Activated naive CD8-positive, alpha-beta T cell treated with anti-CD3 and anti-CD28 coated beads for 36 hours (primary cell): ENCODE results near the gene RSRC1. TPM values are rescaled to one million over a fixed set of nuclear protein-coding genes. Genes with fewer than 3 reads are reported as not detected.
"Not testable (repeated sequence)": the region's sequence is repeated elsewhere in the genome, so short reads cannot be mapped to it uniquely, and the experiment has no call there.

Source experiments
- DNase-seq: peaks from one replicate; pipeline ENCODE4 v3.0.0; 2021
- H3K27ac Mint-ChIP-seq: one replicate; pipeline ENCODE4 v1.8.0; 2022; ENCODE audit warnings: mild to moderate bottlenecking, moderate library complexity, mixed read lengths
- H3K27me3 Mint-ChIP-seq: one replicate; pipeline ENCODE4 v1.8.0; 2022; ENCODE audit warnings: mild to moderate bottlenecking, mixed read lengths
- H3K36me3 Mint-ChIP-seq: one replicate; pipeline ENCODE4 v1.8.0; 2021; ENCODE audit warnings: mild to moderate bottlenecking, mixed read lengths
- H3K4me1 Mint-ChIP-seq: one replicate; pipeline ENCODE4 v1.8.0; 2021; ENCODE audit warnings: mixed read lengths
- H3K4me3 Mint-ChIP-seq: one replicate; pipeline ENCODE4 v1.8.0; 2022; ENCODE audit warnings: mild to moderate bottlenecking, moderate library complexity, mixed read lengths
- H3K9me3 Mint-ChIP-seq: one replicate; pipeline ENCODE4 v1.8.0; 2022; ENCODE audit warnings: mixed read lengths
- total RNA-seq, 2 experiments: library from RNA; stranded (reverse); gene quantifications; one replicate each; pipeline ENCODE4 v1.2.3, GENCODE V29; 2021

RSRC1 gene
- total RNA-seq, 2 experiments from 2014 or later = 33.2 to 37.1 TPM

DNA sequence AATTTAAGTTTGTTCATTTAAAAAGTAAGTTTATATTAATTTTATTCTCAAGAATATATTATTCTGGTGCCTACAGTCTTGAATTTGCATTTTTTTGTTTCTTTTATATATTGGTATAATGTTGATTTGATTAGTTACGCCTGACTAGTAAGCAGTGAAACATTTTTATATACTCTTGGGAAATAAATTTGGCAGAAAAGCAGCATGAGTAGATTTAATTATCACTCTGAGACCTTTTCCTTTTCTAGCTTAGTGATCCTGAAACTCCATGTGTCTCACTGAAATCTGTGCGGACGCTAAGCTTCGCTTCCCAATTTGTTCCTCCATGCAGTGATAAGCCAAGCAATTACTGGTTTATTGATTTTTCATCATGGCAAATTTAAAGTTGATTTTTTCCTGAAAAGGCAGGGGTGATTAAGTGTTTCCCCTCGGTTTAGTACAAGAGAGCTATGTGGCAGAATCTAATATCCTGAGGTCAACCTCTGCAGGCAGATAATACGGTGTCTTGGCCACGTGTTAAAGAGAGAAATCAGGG lies 373.9 kb downstream of the RSRC1 start:
- Mint-ChIP-seq H3K4me3 (no peak overlapping the region), H3K4me1 (no peaks in the 10 kb centered on the region), H3K27me3 (no peaks in the 10 kb centered on the region), H3K27ac (no peak overlapping the region), H3K9me3 (no peaks in the 10 kb centered on the region), H3K36me3 (no peaks in the 10 kb centered on the region)
- no peak for DNase-seq

GRCh38 chr3:158486200-158486599 lies 376.3 kb downstream of the RSRC1 start:
- Mint-ChIP-seq H3K36me3 (peaks cover 4% of the 10 kb centered on the region), H3K4me3 (no peak overlapping the region), H3K27me3 (no peaks in the 10 kb centered on the region), H3K27ac (no peak overlapping the region), H3K4me1 (no peaks in the 10 kb centered on the region), H3K9me3 (peaks cover 4% of the 10 kb centered on the region)
- no peak for DNase-seq

- peaks cover 2% of the 10 kb centered on the region for H3K4me1 Mint-ChIP-seq
- H3K27me3 Mint-ChIP-seq = no peaks in the 10 kb centered on the region
- peaks cover 11% of the 10 kb centered on the region for H3K36me3 Mint-ChIP-seq
- H3K4me3 Mint-ChIP-seq = no peak overlapping the region
- peaks cover 6% of the 10 kb centered on the region for H3K9me3 Mint-ChIP-seq
- no peak overlapping the region for H3K27ac Mint-ChIP-seq
- DNase-seq = no peak
These were observed 378.8 kb downstream of the RSRC1 start for GRCh38 chr3:158488670-158489069.

DNA sequence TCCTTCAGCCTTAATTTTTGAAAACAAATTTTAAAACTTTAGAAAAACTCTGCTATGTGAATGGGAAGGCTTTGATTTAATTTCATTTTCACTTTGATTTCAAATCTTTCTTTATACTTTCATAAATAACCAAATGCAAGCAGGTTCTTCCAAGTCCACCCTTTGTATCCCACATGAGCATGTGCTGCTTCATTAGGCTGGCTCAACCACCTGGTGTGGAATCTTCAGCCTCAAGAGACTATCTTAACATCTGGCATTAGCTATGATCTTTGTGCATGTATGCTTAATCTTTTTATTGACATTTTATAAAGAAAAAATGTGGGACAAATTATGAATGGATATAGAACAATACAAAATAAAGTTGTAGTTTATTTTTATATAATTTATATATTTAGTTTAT lies 379.3 kb downstream of the RSRC1 start:
- H3K27me3 Mint-ChIP-seq = no peaks in the 10 kb centered on the region
- H3K36me3 Mint-ChIP-seq = peaks cover 11% of the 10 kb centered on the region
- DNase-seq = no peak
- H3K4me3 Mint-ChIP-seq = no peak overlapping the region
- peaks cover 6% of the 10 kb centered on the region for H3K9me3 Mint-ChIP-seq
- peaks cover 2% of the 10 kb centered on the region for H3K4me1 Mint-ChIP-seq
- H3K27ac Mint-ChIP-seq = no peak overlapping the region

DNA sequence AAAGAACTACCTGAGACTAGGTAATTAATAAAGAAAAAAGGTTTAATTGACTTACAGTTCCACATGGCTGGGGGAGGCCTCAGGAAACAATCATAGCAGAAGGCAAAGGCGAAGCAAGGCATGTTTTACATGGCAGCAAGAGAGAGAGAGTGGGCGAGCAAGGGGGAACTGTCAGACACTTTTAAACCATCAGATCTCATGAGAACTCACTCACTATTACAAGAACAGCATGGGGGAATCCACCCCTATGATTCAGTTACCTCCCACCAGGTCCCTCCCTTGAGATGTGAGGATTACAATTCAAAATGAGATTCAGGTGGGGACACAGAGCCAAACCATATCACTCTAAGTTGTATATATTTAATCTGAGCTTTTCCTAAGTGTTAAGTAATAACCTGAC lies 382.1 kb downstream of the RSRC1 start:
- DNase-seq = no peak
- Mint-ChIP-seq H3K27me3 (no peaks in the 10 kb centered on the region), H3K4me3 (no peak overlapping the region), H3K27ac (no peak overlapping the region), H3K4me1 (peaks cover 2% of the 10 kb centered on the region), H3K36me3 (peaks cover 11% of the 10 kb centered on the region), H3K9me3 (peaks cover 6% of the 10 kb centered on the region)

GRCh38 chr3:158492685-158493084 lies 382.8 kb downstream of the RSRC1 start:
- Mint-ChIP-seq H3K36me3 (peaks cover 13% of the 10 kb centered on the region), H3K9me3 (peaks cover 10% of the 10 kb centered on the region), H3K27ac (no peak overlapping the region), H3K4me1 (peaks cover 2% of the 10 kb centered on the region), H3K4me3 (no peak overlapping the region), H3K27me3 (no peaks in the 10 kb centered on the region)
- DNase-seq = no peak

DNA sequence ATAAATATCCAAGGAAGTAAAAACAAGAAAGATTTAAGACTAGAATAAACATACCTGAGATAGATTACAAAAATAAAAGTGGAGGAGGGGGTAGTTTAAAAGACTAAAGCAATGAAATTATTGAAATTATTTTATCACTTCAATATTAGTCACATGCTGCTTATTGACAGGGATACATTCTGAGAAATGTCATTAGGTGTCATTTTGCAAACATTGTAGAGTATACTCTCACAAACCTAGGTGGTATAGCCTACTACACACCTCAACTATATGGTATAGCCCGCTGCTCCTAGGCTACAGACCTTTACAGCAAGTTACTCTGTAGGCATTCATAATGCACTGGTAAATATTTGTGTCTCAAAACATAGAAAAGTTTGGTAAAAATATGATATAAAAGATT lies 384.0 kb downstream of the RSRC1 start:
- Mint-ChIP-seq H3K4me3 (no peak overlapping the region), H3K27ac (no peak overlapping the region), H3K9me3 (peaks cover 23% of the 10 kb centered on the region), H3K36me3 (peaks cover 16% of the 10 kb centered on the region), H3K27me3 (no peaks in the 10 kb centered on the region), H3K4me1 (peaks cover 2% of the 10 kb centered on the region)
- DNase-seq = no peak

DNA sequence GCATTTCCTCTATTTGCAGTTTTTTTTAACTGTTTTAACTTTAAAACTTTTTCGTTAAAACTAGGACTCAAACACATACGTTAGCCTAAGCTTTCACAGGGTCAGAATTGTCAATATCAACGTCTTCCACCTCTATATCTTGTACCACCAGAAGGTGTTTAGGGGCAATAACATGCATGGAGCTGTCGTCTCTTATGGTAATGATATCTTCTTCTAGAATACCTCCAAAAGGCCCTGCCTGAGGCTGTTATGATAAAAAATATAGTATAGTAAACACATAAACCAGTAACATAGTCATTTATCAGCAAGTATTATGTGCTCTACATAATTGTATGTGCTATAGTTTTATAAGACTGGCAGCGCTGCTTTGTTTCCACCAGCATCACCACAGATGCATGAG lies 384.8 kb downstream of the RSRC1 start:
- peaks cover 17% of the 10 kb centered on the region for H3K36me3 Mint-ChIP-seq
- no peak for DNase-seq
- no peak overlapping the region for H3K27ac Mint-ChIP-seq
- peaks cover 24% of the 10 kb centered on the region for H3K9me3 Mint-ChIP-seq
- H3K27me3 Mint-ChIP-seq = no peaks in the 10 kb centered on the region
- no peak overlapping the region for H3K4me3 Mint-ChIP-seq
- H3K4me1 Mint-ChIP-seq = peaks cover 2% of the 10 kb centered on the region

DNA sequence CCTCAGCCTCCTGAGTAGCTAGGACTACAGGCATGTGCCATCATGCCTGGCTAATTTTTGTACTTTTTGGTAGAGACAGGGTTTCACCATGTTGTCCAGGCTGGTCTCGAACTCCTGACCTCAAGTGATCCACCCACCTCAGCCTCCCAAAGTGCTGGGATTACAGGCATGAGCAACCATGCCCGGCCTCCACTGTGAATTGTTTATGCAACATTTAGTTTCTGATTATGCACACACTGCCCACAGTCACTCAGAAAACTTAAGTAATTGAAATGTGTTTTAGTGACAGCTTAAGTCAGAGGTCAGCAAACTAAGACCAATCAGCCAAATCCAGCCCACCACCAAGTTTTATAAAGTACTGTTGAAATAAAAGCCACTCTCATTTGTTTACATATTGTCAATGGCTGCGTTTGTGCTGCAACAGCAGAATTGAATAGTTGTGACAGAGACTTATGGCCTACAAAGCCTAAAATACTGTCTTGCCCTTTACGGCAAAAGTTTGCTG lies 385.6 kb downstream of the RSRC1 start:
- not testable (repeated sequence) for H3K27me3 Mint-ChIP-seq, H3K4me3 Mint-ChIP-seq, H3K27ac Mint-ChIP-seq, DNase-seq, H3K4me1 Mint-ChIP-seq
- Mint-ChIP-seq H3K9me3 (peaks cover 31% of the 10 kb centered on the region), H3K36me3 (peaks cover 20% of the 10 kb centered on the region)

GRCh38 chr3:158505117-158505516 lies 395.2 kb downstream of the RSRC1 start:
- H3K4me1 Mint-ChIP-seq = no peaks in the 10 kb centered on the region
- no peaks in the 10 kb centered on the region for H3K27me3 Mint-ChIP-seq
- no peak overlapping the region for H3K27ac Mint-ChIP-seq
- no peak for DNase-seq
- H3K4me3 Mint-ChIP-seq = no peak overlapping the region
- peaks cover 23% of the 10 kb centered on the region for H3K36me3 Mint-ChIP-seq
- H3K9me3 Mint-ChIP-seq = peaks cover 15% of the 10 kb centered on the region

DNA sequence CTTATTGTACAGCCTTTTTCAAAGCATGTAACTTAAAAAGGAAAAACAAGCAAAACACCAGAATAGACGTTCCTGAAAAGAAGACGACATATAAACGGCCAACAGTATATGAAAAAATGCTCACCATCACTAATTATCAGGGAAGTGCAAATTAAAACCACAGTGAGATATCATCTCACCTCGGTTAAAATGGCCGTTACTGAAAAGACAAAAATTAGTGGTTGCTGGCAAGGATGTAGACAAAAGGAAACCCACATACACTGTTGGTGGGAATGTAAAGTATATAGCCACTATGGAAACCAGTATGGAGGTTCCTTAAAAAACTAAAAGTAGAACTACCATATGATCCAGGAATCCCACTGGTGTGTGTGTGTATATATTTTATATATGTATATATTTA lies 396.6 kb downstream of the RSRC1 start:
- Mint-ChIP-seq H3K27ac (no peak overlapping the region), H3K36me3 (peaks cover 25% of the 10 kb centered on the region), H3K9me3 (peaks cover 13% of the 10 kb centered on the region), H3K27me3 (no peaks in the 10 kb centered on the region), H3K4me3 (no peak overlapping the region), H3K4me1 (no peaks in the 10 kb centered on the region)
- no peak for DNase-seq

DNA sequence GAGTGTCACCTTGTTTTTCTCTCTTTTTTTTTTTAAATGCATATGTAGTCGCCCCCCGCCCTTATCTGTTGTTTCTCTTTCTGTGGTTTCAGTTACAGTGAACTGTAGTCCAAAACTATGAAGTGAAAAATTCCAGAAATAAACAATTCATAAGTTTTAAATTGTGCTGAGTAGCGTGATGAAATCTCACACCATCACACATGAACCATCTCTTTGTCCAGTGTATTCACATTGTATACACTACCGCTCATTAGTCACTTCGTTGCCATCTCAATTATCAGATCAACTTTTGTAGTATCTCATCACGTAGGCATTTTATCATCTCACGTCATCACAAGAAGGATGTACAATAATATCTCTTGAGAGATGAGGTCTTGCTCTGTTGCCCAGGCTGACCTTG lies 398.6 kb downstream of the RSRC1 start:
- Mint-ChIP-seq H3K27me3 (no peaks in the 10 kb centered on the region), H3K27ac (no peak overlapping the region)

DNA sequence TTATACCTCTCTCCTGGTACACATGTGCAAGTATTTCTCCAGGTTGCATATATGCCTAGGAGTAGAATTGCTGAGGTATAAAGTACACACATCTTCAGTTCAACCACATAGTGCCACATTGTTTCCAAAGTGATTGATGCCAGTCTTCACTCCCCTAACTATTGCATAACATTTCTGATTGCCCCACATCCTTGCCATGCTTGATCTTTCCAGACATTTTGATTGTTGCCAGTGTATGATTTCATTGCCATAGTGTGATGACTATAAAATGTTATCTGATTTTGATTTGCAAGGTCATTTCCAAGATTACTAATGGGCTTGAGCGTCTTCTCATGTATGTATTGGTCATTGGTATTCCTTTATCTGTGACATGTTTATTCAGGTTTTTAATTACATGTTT lies 400.0 kb downstream of the RSRC1 start:
- no peaks in the 10 kb centered on the region for H3K27me3 Mint-ChIP-seq

More for the DNA sequence above, 398.6 kb downstream of the RSRC1 start:
- H3K36me3 Mint-ChIP-seq = peaks cover 21% of the 10 kb centered on the region
- peaks cover 12% of the 10 kb centered on the region for H3K9me3 Mint-ChIP-seq
- H3K4me1 Mint-ChIP-seq = no peaks in the 10 kb centered on the region
- H3K4me3 Mint-ChIP-seq = no peak overlapping the region
- DNase-seq = no peak

GRCh38 chr3:158516729-158517128 lies 406.8 kb downstream of the RSRC1 start:
- not testable (repeated sequence) for H3K4me1 Mint-ChIP-seq, DNase-seq, H3K27me3 Mint-ChIP-seq, H3K4me3 Mint-ChIP-seq, H3K27ac Mint-ChIP-seq, H3K9me3 Mint-ChIP-seq
- peaks cover 23% of the 10 kb centered on the region for H3K36me3 Mint-ChIP-seq

More for the DNA sequence above, 400.0 kb downstream of the RSRC1 start:
- peaks cover 24% of the 10 kb centered on the region for H3K36me3 Mint-ChIP-seq
- no peak for DNase-seq
- no peak overlapping the region for H3K27ac Mint-ChIP-seq
- no peaks in the 10 kb centered on the region for H3K4me1 Mint-ChIP-seq
- H3K4me3 Mint-ChIP-seq = no peak overlapping the region
- peaks cover 18% of the 10 kb centered on the region for H3K9me3 Mint-ChIP-seq

DNA sequence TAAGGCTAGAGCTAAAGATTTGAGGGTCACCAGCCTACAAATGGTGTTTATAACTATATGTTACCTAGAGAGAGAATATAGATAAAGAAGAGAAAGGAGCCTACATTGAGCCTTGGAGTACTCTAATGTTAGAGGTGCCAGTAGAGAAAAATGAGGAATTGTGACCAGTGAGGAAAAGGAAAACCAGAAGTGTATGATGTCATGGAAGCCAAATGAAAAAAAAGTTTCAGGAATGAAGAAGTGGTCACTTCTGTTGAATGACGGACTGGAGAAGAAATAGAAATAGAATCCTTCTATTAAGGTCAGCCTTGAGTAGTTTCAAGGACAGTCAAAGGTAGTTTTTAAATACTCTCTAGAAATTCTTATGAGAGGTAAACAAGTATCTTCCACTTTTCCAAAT lies 409.9 kb downstream of the RSRC1 start:
- Mint-ChIP-seq H3K27ac (no peak overlapping the region), H3K4me3 (no peak overlapping the region), H3K9me3 (peaks cover 2% of the 10 kb centered on the region), H3K36me3 (peaks cover 15% of the 10 kb centered on the region), H3K4me1 (no peaks in the 10 kb centered on the region), H3K27me3 (no peaks in the 10 kb centered on the region)
- DNase-seq = no peak

- H3K27ac Mint-ChIP-seq = no peak overlapping the region
- H3K27me3 Mint-ChIP-seq = no peaks in the 10 kb centered on the region
- H3K36me3 Mint-ChIP-seq = peaks cover 12% of the 10 kb centered on the region
- no peaks in the 10 kb centered on the region for H3K9me3 Mint-ChIP-seq
- H3K4me1 Mint-ChIP-seq = no peaks in the 10 kb centered on the region
- no peak for DNase-seq
- H3K4me3 Mint-ChIP-seq = no peak overlapping the region
These were observed 410.5 kb downstream of the RSRC1 start for GRCh38 chr3:158520433-158520832.
